ENCODE data around the gene SRD5A1. TPM values are rescaled to one million over a fixed set of nuclear protein-coding genes. Genes with fewer than 3 reads are reported as not detected.

Gene SRD5A1
- total RNA-seq, 4 donors from 2014 or later, result 34.1 to 126 (median 80.1) TPM

DNA sequence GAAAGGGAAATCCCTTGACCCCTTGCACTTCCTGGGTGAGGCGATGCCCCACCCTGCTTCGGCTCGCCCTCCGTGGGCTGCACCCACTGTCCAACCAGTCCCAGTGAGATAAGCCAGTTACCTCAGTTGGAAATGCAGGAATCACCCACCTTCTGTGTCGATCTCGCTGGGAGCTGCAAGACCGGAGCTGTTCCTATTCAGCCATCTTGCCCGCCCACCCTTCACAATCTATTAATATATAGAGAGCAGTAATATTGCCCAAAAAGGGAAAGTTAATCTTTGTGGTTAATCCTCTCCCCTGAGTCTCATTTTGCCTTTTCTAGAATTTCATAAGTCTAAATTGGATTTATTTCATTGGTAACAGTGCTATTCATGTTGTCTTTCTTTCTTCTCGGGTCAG is 16.4 kb downstream of the SRD5A1 start:
- H3K36me3 ChIP-seq, result peaks cover 0 to 59% (median 6%) of the 10 kb centered on the region in 3 donors
- 89 to 91% methylated on average over 7 to 9 of the region's 9 CpGs for WGBS, 2 donors
- H3K27ac ChIP-seq, result no peak overlapping the region
- H3K27me3 ChIP-seq, result no peaks in the 10 kb centered on the region
- no peaks in the 10 kb centered on the region for H3K9me3 ChIP-seq
- intact Hi-C loops (cut with DNase I), result no loop called here
- H3K4me3 ChIP-seq, result no peak overlapping the region
- peaks cover 0 to 16% (median 0%) of the 10 kb centered on the region in 3 donors for H3K4me1 ChIP-seq
- no peak for DNase-seq
- TF ChIP-seq, protein P1, sequence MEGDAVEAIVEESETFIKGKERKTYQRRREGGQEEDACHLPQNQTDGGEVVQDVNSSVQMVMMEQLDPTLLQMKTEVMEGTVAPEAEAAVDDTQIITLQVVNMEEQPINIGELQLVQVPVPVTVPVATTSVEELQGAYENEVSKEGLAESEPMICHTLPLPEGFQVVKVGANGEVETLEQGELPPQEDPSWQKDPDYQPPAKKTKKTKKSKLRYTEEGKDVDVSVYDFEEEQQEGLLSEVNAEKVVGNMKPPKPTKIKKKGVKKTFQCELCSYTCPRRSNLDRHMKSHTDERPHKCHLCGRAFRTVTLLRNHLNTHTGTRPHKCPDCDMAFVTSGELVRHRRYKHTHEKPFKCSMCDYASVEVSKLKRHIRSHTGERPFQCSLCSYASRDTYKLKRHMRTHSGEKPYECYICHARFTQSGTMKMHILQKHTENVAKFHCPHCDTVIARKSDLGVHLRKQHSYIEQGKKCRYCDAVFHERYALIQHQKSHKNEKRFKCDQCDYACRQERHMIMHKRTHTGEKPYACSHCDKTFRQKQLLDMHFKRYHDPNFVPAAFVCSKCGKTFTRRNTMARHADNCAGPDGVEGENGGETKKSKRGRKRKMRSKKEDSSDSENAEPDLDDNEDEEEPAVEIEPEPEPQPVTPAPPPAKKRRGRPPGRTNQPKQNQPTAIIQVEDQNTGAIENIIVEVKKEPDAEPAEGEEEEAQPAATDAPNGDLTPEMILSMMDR (IDR thresholded peaks at IDR 0.05), result no peak
- TF ChIP-seq POLR2A (IDR thresholded peaks at IDR 0.05), result no peak

DNA sequence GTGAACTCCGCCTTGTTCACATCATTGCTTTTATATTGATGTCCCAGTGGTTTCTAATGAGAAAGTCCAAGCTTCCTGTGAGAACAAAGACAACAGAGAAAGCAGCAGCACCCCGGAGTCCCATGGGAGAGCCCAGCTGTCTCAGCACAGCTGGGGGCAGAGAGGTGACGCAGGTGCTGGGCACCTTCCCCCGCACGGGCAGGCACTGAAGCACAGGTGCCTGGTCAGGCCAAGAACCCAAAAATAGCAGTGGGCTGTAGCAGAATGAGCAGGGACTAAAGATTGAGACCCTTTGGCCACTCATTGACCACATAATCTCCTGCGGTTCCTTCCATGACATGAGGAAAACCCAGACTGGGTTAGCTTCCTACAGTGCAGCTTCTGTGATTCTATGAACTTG is 18.8 kb downstream of the SRD5A1 start:
- H3K4me1 ChIP-seq, result peaks cover 0 to 16% (median 0%) of the 10 kb centered on the region in 3 donors
- intact Hi-C loops (cut with DNase I), result no loop called here
- H3K27me3 ChIP-seq, result no peaks in the 10 kb centered on the region
- no peak for DNase-seq
- WGBS, 2 donors, result 88 to 96% methylated on average over 2 to 6 of the region's 6 CpGs
- H3K36me3 ChIP-seq, result peaks cover 4 to 67% (median 15%) of the 10 kb centered on the region in 3 donors
- H3K27ac ChIP-seq, result no peak overlapping the region
- no peak overlapping the region for H3K4me3 ChIP-seq
- TF ChIP-seq, protein P1 (IDR thresholded peaks at IDR 0.05), result no peak
- peaks cover 0 to 8% (median 0%) of the 10 kb centered on the region in 3 donors for H3K9me3 ChIP-seq

DNA sequence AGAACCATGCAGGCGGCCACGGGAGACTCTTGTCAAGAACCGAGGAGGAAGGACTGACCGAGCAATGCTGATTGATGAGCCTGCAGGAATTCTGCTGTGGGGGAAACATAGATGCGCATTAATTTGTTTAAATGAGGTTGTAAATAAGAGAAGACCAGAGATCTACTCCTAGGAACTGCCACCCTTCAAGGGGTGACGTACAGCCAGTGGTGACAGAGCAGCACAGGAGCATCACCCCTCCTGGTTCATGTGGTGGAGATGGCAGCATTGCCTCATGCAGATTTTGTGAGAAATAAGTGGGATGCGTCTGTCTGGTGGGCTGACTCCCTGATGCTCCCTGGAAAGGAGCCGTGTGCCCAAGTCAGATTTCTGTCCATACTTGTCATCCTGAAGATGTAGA is 22.2 kb downstream of the SRD5A1 start:
- no peaks in the 10 kb centered on the region for H3K4me1 ChIP-seq
- H3K27ac ChIP-seq, result no peak overlapping the region
- H3K9me3 ChIP-seq, result peaks cover 0 to 8% (median 0%) of the 10 kb centered on the region in 3 donors
- no peak overlapping the region for H3K4me3 ChIP-seq
- DNase-seq, result no peak
- no peaks in the 10 kb centered on the region for H3K27me3 ChIP-seq
- 96 to 97% methylated on average over 8 of the region's 8 CpGs for WGBS, 2 donors
- intact Hi-C loops (cut with DNase I), result no loop called here
- TF ChIP-seq POLR2A (IDR thresholded peaks at IDR 0.05), result no peak
- H3K36me3 ChIP-seq, result peaks cover 10 to 91% (median 21%) of the 10 kb centered on the region in 3 donors

DNA sequence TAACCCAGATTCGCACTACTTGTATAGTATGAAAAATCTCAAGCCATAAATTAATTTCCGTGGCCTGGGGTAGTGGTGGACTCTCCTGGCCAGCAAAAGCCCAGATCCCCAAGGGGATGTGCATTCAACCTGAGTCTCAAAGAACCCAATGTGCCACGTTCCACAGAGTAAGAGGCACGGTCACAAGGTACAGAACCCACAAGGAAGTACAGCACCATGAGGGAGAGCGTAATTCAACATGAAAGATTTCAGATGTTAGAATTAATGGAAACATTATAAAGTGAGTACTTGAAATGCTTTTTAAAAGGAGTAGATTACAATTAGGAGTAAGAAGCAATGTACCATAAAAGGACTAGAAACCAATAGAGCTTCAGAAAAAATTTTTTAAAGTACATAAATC is 23.4 kb downstream of the SRD5A1 start:
- WGBS, 2 donors, result 90 to 99% methylated on average over 3 to 5 of the region's 5 CpGs
- Histone ChIP-seq H3K27me3 (no peaks in the 10 kb centered on the region), H3K9me3 (peaks cover 0 to 8% (median 0%) of the 10 kb centered on the region in 3 donors), H3K4me3 (no peak overlapping the region), H3K27ac (no peak overlapping the region), H3K4me1 (no peaks in the 10 kb centered on the region), H3K36me3 (peaks cover 10 to 97% (median 21%) of the 10 kb centered on the region in 3 donors)
- no peak for DNase-seq
- TF ChIP-seq POLR2A (IDR thresholded peaks at IDR 0.05), result no peak
- TF ChIP-seq, protein P1 (IDR thresholded peaks at IDR 0.05), result no peak
- intact Hi-C loops (cut with DNase I), result no loop called here

DNA sequence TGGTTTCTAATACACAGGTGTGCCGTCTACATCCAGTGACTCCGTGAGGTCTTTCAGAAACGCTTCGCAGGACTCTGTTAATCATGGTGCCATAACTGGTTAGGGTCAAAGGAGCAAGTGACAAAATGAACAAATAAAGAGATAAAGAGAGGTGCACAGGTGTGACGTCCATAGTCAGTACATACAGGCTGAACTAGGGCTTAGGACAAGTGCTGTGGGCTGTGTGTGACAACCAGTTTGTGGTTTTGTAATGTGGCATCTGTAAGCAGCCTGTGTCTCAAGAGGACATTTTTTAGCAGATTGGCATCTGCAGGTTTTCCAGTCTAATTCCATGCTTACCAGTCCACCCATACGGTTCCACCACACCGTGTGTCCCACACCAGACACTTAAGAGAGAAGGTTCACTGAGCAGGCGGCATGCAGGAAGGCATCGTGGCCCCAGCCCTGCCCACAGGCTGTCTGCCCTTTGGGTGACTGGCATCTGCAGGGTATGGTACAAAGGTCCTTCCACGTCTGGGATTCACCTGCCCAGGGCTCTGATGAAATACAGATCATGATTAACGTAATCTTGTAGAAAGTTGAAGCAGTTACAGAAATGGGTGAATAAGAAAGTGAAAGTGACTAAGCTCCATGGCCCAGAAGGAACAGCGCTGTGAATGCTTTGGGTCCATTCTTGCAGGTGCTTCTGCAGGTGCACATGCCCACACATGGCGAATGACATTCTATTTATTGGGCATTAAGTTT is 26.9 kb downstream of the SRD5A1 start:
- no peaks in the 10 kb centered on the region for H3K27me3 ChIP-seq
- peaks cover 0 to 8% (median 0%) of the 10 kb centered on the region in 3 donors for H3K9me3 ChIP-seq
- no peak for DNase-seq
- H3K27ac ChIP-seq, result no peak overlapping the region
- H3K4me3 ChIP-seq, result no peak overlapping the region
- peaks cover 10 to 97% (median 21%) of the 10 kb centered on the region in 3 donors for H3K36me3 ChIP-seq
- TF ChIP-seq, protein P1 (IDR thresholded peaks at IDR 0.05), result no peak
- TF ChIP-seq POLR2A (IDR thresholded peaks at IDR 0.05), result no peak
- intact Hi-C loops (cut with DNase I), result no loop called here
- WGBS, 2 donors, result 76 to 80% methylated on average over 9 to 12 of the region's 13 CpGs
- no peaks in the 10 kb centered on the region for H3K4me1 ChIP-seq
